ENCODE measurements around the gene SART1.
"Not testable (repeated sequence)": the region's sequence is repeated elsewhere in the genome, so short reads cannot be mapped to it uniquely, and the experiment has no call there.

Gene SART1

DNA sequence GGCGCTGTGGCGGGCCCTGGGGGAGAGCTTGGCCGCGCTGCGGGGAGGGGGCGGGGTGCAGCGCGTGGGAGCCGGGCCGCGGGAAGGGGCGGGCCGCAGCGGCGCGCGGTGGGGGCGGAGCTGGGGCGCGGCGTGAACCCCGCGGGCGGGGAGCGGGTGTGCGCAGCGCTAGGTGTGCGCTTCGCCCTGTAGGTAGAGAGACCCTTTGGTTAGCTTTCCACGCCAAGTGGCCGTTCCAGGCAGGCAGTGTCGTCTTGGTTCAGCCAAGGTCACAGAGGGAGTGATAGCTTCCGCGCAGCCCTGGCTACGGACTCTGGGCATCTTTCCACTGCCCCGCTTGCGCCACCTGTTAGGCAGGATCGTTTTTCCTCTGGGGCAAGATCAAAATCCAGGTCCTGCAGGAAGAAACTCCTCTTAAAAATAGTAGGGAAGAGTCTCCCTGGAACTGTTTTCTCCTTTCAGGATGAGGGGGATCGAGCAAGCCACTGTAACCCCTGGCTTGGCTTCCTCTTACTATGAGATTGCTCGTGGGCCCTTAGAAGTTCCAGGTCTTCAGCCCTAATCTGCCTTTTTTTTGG is 41.2 kb downstream of the SART1 start:
- DNase-seq: no peak

DNA sequence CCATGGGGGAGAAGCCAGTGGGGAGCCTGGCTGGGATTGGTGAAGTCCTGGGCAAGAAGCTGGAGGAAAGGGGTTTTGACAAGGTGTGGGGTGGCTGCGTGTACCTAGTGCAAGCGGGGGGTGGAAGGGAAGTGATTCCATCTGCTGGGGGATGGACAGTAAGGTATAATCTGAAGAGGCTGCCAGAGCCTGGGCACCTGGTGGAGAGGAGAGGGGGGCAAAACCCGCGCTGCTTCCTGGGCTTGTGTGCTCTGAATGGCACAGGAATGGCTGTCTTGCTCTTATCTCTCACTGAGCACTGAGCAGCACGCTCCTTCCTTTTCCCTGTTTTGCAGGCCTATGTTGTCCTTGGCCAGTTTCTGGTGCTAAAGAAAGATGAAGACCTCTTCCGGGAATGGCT is 41.8 kb downstream of the SART1 start:
- DNase-seq: no peak

DNA sequence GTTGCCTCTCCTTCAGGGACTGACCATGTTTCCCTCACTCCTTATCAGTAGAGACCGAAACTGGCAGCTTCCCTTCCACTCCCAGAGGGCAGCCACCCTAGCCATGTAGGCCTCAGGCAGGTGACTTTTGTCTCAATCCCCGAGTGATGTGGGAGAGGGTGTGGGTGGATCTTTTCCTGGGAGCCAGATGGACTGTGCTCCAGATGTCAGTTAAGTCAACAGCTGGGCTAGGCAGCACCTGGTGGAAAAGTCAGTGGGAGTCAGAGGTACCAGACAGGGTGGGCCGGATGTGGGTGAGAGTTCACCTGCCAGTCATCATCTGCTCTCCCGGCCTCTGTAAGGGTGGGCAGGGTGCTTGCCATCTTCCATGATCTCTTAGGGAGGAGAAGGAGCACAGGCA is 42.7 kb downstream of the SART1 start:
- no peak for DNase-seq

DNA sequence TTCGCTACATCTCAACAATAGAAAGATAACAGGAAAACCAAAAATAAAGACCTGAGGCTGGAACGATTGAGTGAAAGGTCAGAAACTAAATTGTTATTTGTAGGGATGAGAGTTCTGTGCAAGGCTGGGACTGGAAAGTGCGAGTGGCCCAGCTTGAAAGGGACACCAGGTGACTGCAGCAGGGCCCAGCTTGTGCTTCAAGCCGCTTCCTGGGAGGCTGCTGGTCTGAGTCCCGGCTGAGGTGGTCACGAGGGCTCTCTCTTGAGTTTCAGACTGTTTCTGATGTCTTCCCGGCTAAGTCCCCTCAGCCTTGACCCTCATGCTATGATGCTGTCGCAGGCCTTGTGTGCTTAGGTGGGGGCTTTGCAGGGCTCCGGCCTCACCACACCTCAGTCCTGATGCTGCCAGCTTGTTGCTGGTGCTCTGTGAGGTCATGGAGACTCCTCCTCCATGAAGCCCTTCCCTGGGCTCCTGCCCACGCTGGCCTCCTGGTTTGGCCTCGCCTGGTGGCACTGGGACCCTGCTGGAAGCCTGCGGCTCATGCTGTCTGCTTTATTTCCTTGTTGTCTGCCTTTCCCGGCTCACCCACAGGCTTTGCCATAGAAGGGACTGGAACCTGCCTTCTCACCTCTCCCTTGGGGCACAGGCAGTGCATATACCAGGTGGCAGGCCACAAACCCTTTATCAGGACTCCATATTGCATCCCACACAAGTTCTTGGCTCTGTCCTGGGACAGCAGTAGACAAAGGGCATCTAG is 44.8 kb downstream of the SART1 start:
- no peak for DNase-seq

DNA sequence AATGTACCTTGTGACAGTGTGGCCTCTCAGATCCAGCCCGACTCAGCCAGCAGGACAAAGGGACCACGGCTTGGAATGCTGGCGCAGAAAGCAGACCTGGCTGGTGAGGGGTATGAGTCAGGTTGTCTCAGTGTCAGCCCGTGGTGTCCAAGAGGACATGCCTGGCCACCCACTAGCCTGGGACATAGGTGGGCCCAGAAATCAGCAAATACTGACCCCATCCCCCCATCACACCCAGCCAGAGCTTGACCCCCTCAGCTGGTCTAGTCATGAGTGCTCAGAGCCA is 45.3 kb downstream of the SART1 start:
- DNase-seq: no peak

DNA sequence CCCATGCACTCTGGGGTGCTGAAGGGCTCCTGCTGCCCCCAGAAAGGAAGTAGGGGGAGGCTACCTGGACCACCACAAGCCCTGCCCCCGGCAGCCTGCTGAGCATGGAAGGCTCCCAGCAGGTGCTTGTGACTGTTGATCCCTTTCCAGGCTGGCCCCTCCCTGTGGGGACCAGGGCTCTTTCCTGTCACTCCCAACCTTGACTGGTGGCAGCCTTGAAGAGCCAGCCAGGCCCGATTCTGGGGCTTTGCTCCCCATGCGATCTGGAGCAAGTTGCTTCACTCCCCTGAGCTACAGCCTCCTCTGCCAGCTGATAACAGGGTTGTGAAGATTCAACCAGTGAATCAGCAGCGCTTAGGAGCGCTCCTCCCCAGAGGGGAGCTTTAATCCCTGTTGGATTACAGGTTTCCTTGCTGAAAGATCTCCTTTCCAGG is 45.7 kb downstream of the SART1 start:
- no peak for DNase-seq

DNA sequence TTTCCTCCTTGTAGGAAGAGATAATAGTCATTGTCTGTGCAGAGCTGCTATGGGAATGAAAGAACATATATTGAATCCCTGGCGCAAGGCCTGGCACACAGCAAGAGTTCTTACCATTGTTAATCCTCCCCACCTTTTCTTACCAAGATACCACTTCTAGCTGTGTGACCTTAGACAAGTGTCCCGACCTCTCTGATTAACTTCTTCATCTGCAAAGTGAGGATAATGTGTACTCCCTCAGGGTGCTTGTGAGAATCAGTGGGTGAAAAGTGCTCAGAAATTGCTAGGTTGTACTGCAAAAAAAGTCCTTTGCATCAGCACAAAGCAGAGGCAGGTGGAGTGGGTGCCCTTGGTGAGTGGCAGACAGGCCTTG is 46.5 kb downstream of the SART1 start:
- DNase-seq: no peak

DNA sequence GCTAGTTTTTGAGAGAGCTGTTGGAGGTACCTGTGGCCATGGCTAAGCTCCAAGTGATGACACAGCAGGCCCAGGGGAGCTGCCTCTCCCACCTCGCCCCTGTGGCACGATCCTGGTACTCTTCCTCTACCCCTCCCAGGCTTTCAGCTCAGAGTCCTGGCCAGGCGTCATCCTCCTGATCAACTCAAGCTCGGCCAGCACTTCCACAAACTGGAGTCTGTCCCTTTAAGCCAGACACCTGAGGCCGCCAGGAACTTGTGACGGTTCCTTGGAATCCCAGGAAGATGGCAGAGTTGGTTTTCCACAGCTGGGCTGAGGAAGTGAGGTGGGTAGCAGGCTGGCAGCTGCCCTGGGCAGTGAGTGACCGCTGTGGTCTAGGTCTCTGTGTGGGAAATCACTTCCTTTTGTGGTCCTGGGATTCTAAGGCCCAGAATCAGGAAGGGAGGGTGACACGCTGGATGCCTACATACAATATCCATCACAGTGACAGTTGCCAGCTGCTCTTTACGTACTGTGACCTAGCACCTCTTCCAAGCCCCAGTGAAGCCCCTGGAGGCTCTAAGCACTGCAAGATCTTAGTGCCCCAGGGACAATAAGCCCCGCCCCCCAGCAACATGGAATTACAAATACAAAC is 47.1 kb downstream of the SART1 start:
- DNase-seq: no peak

DNA sequence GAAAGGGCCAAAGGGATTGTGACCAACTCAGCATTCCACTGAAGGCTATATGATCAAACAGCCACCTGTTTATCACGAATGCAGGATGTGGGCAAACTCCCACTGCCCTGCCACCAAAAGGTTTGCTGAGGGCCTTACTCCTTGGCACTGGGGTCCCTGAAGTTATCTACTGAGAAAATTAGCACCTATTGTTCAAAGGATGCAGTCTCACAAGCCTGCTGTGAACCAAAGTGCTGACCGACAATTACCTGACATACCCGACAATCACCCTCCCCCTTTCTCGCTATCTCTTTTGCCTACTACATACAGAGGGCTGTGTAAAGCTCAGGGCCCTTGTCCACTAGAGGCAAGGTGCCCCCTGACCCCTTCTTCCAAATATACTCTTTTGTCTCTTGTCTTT is 48.5 kb downstream of the SART1 start:
- DNase-seq: not testable (repeated sequence)

DNA sequence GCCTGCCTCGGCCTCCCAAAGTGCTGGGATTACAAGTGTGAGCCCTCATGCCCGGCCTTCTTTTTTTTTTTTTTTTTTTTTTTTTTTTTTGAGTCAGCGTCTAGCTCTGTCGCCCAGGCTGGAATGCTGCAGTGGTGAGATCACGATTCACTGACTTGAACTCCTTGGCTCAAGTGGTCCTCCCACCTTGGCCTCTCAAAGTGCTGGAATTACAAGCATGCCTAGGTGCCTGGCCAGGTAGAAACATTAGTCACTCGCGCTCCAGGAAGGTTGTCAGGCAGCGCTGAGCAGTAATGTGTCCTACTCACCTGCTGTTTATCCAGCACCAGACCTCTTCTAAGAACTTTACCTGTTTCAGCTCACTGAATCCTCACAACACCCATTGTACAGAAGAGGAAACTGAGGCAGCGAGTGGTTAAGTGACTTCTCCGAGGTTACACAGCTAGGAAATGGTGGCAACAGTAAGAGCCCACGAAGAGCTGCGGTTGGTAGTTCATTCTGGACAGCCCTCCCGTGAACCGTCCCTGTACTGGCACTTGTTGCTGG is 49.8 kb downstream of the SART1 start:
- no peak for DNase-seq

DNA sequence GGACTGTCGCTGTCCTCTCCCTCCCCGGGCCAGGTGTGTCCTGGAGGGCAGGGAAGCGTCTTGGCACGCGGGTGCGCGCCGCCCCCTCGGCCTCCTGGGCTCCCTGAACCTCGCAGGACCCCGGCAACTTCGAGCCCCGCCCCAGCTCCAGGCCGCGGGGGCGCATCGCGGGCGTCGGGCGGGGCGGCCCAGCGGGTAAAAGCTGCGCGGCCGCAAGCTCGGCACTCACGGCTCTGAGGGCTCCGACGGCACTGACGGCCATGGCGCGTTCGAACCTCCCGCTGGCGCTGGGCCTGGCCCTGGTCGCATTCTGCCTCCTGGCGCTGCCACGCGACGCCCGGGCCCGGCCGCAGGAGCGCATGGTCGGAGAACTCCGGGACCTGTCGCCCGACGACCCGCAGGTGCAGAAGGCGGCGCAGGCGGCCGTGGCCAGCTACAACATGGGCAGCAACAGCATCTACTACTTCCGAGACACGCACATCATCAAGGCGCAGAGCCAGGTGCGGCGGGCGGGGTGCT is 50.3 kb downstream of the SART1 start, which contains the start of gene CST6:
Gene CST6 (plus strand): TSS at position 224 of the 519 bp plus-strand sequence. CDS start 37 bp downstream, at position 261.
- no peak for DNase-seq

DNA sequence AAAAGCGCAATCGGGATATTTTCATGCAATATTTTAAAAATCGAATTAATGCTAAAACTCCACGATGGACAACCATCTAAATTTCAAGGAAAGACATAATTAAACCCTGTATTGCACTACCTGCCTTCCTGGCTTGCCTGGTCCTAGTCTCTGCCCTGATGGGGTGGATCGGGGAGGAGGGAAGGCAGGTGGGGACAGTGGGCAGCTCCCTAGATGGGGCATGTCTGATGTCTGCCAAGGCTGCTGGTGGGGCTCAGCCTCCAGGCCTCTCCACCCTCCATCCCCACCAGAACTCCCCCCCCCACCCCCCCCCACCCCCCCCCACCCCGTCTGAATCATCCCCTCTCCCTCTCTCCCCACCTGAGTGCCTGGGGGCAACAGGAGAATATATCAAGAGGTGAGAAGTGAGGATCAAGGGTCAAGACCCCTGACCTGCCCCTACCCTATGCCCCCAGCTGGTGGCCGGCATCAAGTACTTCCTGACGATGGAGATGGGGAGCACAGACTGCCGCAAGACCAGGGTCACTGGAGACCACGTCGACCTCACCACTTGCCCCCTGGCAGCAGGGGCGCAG is 50.9 kb downstream of the SART1 start:
- DNase-seq: no peak

DNA sequence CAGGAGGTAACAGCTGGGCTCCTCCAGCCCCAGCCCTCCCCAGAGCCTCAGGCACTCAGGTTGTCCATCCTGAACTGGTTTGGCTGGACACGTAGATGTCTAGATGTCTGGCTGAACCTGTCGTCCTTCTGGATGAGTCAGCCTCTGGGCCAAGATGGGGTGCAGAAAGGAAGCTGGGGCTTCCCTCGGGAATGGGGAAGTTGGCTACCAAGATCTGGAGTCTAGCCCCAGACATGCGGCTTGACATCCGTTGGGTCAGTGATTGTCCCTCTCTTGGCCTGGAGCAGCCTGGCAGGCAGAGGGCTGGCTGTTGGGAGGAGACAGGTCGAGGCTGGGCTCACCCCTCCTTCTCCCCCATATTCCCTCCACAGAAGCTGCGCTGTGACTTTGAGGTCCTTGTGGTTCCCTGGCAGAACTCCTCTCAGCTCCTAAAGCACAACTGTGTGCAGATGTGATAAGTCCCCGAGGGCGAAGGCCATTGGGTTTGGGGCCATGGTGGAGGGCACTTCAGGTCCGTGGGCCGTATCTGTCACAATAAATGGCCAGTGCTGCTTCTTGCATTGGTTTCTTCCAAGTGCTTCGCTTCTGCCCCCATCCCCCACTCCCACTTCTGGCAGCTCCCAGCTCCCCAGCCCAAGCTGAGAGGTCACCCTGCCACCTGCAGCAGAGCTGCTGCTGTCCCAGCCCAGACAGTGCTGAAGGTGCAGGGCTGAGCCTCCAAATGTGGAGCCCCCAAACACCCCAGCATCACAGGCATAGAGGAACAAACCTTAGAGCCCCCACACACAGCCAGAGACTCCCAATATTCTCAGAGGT is 51.6 kb downstream of the SART1 start:
- no peak for DNase-seq

DNA sequence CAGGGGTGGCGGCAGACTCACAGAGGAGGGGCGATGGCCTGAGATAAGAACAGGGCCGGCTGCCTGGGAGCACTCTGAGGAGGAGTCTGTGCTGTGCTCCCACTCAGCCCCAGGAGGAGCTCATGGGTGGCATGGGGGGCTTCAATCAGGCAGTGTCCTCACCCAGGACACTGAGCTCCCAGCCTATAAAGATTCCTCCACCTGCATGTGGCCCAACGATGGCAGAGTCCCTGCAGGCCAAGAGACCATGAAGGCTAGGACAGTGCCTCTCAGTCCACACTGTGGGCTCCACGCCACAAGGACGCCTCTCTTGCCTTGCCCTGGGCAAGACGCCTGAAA is 52.2 kb downstream of the SART1 start:
- no peak for DNase-seq

DNA sequence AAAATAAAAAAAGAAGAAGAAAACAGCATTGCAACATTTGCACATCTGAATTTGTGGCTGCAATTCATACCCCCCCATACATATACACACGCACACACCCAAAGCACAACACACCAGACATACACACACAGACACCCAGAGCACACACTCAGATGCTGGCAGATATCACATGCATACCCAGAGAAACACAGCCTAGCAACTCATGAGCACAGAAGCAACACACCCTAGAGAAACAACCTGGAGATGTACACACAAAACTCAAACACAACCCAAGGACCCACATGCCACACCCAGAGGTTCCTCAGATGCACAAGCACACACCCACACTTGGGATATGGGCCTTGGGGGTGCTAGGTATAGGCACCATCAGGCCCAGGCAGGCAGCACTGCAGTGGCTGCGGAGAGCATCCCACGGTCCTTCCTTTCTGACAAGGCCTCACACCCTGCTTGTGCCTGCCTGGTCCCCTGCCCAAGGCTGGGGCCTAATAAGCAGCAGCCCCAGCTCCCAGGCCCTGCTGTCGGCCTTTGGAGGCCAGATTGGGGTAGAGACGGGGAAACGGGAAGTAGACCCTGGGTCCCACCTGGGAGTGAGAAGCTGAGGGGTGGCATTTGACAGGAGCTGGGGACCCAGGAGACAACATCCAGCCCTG is 53.4 kb downstream of the SART1 start:
- DNase-seq: no peak

DNA sequence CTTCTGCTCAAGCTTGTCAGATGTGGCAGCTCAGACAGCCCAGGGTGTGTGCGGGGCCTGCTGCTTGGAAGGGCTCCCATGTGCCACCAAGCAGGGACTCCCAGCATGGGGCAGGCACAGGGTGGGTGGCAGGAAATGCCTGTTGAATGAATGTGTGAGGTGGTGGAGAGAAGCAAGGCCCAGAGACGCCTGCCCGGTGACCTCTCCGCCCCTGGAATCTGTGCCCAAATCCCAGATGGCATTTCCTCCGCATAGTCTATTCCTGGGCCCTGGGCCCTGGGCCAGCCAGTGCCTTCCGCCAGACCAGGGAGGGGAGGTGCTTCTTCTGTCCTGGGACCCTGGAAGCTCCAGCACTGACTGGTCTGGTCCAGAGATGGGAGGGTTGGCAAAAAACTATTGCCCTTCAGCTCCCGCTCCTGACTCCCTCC is 53.9 kb downstream of the SART1 start:
- no peak for DNase-seq

DNA sequence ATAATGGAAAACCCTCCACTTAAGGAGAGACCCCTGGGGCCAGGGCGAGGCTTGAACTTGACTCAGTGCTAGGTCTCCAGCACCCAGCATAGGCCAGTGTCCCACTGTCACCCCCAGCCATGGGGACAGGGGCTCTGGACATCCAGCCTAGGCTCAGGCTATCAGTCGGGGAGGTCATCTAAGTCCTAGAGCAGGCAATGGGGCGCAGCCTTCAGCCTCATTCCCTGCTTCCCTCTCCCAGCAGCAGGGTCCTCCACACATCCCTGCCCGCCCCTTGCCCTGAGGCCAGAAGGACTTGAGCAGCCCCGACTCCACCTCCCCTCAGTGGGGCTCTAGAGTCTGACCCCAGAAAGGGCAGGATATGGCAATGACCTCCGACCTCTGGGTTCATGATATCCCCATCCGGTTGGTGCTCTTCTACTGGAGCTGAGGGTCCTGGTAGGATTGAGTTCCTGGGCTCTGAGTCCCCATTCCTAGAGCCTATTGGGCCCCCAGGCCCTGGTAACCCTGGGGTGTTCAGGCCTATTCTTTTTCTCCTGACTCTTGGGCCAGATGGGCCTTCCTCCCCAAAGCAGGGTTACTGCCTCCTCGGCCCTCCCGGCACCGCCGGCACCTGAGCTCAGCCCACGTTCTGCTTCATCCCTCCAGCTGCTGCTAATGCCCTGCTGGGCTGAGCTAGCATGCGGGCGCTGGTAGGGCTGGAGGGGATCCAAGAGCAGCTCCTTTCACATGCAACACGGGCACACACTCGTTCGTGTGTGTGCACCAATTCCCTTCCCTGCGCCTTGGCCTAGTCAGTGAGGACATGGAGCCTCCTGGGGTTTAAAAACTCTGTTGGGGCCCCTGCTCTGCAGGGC is 54.6 kb downstream of the SART1 start:
- DNase-seq: no peak

DNA sequence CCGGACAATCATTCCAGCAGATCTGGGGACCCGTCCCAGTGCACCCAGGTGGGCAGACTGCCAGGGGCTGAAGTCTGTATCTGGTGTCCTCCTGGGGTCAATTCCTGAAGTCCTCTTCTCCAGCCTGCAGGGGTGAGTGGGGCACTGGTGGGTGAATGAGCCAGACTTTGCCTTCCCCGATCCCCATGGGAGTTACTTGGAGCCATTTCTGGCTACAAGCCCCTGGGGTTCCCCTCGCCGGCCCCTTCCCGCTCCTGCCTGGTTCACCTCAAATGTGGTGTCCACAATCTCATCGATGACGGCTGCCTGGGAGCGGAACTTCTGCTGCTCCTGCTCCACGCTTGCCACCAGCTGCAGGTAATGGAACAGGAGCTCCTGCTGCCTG is 55.3 kb downstream of the SART1 start:
- no peak for DNase-seq

DNA sequence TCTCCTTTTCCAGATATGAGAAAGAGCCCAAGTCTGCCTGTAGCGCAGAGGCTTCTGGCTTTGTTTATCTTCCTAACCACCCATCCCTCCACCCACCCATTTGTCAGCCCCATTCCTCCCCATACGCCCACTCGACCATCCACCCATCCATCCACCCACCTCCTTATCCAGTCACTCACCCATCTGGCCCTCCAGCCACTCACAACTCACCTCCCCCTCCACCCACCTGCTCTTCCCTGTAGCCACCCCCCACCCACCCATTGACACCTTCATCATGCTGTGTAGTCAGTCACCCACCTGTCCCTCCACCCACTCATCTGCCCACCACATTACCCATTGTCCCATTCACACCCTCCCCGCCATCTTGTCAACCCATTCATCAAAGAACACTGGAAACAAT is 55.8 kb downstream of the SART1 start:
- DNase-seq: no peak

DNA sequence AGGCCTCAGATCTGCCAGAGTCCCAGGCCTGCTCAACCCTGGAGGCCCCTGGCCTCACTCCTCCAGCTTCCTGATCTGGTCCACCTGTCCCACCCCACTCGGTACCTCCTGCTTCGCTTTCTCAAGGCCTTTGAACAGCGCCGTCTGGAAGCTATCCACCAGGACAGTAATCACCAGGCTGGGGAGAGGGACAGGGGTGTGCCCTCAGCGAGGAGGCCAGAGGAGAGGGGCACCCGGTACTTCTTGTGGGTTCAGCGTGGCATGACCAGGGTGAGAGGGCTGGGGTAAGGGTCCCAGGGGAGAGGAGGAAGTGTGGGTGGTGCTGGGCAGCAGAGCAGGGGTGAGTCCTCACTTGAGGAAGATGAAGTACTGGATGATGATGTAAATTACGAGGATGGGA is 58.7 kb downstream of the SART1 start:
- no peak for DNase-seq

DNA sequence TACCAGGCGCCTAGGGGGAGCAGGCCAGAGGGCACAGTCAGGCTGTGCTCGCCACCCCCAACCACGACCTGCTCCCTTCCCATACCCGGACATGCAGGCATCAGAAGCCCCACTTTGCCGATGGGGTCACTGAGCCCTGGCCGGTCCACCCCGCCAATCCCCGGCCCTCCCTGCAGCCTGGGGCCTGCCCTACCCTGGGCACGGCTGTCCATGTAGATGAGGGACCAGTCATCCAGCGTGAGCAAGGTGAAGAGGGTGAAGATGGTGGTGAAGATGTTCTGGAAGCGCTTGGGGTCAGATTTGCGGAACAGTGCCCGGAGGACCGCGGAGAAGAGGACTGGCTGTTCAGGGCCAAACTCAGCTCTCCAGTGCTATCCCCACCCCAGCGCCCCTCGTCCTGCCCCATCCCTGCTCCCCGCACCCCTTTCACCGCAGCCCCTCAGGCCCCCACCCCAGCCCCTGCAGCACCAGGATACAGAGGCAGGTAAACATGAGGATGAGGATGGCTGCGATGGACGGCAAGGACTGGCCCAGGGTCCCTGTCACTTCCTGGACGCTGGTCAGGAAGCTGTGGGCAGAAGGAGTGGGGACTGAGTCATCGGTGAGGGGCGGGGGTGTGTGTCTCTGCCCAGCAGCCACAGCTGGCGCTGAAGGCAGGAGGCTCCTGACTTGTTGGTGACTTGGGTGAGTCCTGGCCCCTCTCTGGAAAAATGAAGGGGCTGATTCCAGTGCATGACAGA is 59.3 kb downstream of the SART1 start:
- no peak for DNase-seq

Measured in activated CD4-positive, alpha-beta T cell treated with anti-CD3 and anti-CD28 coated beads for 48 hours (primary cell).